OCI-LY1 (cell line): ENCODE measurements around the gene NSF.

Experiments used
- H2AFZ ChIP-seq: fragments of 200-600 bp; sonication (generic), shearing (Covaris generic); 2 replicates; pipeline ENCODE4 v1.6.0; 2014; ENCODE audit warnings: antibody characterized with exemption, mild to moderate bottlenecking, low read length
- H3F3A ChIP-seq: fragments of 200-600 bp; sonication (generic), shearing (Covaris generic); 2 replicates; pipeline ENCODE4 v1.6.0; 2014; ENCODE audit warnings: mild to moderate bottlenecking, antibody characterized with exemption, low read length, moderate library complexity; ENCODE audit not compliant: insufficient read depth
- H3K27ac ChIP-seq: fragments of 200-600 bp; sonication (generic); 2 replicates; pipeline ENCODE4 v1.5.1; 2014; ENCODE audit warnings: low read length, mixed run types, mild to moderate bottlenecking, low read depth; ENCODE audit not compliant: poor library complexity, severe bottlenecking
- H3K27me3 ChIP-seq: fragments of 200-600 bp; sonication (generic); 2 replicates; pipeline ENCODE4 v1.6.0; 2014; ENCODE audit warnings: antibody characterized with exemption, mild to moderate bottlenecking, low read length, moderate library complexity; ENCODE audit not compliant: insufficient read depth
- H3K36me3 ChIP-seq: fragments of 200-600 bp; sonication (generic); 2 replicates; pipeline ENCODE4 v1.6.1; 2014; ENCODE audit warnings: mild to moderate bottlenecking, antibody characterized with exemption, low read length, moderate library complexity, mixed read lengths; ENCODE audit not compliant: insufficient read depth
- H3K4me1 ChIP-seq: fragments of 200-600 bp; sonication (generic); 2 replicates; pipeline ENCODE4 v1.5.1; 2014; ENCODE audit warnings: mild to moderate bottlenecking, low read length, moderate library complexity; ENCODE audit not compliant: insufficient read depth, severe bottlenecking
- H3K4me2 ChIP-seq: fragments of 200-600 bp; sonication (generic), shearing (Covaris generic); 2 replicates; pipeline ENCODE4 v1.6.1; 2014; ENCODE audit warnings: low read length
- H3K4me3 ChIP-seq: fragments of 200-600 bp; sonication (generic); 2 replicates; pipeline ENCODE4 v1.5.1; 2014; ENCODE audit warnings: low read length, low read depth, mild to moderate bottlenecking, mixed read lengths; ENCODE audit not compliant: poor library complexity, severe bottlenecking
- H3K79me2 ChIP-seq: fragments of 200-600 bp; shearing (Covaris generic); 2 replicates; pipeline ENCODE4 v1.6.1; 2016; ENCODE audit warnings: mixed run types, low read length, mixed read lengths; ENCODE audit not compliant: insufficient read depth
- H3K9ac ChIP-seq: fragments of 200-600 bp; sonication (generic), shearing (Covaris generic); 2 replicates; pipeline ENCODE4 v1.6.1; 2014; ENCODE audit warnings: mild to moderate bottlenecking, low read length, mixed read lengths
- H3K9me2 ChIP-seq: fragments of 200-600 bp; sonication (generic), shearing (Covaris generic); 2 replicates; pipeline ENCODE4 v1.6.1; 2014; ENCODE audit warnings: low read depth, mild to moderate bottlenecking, low read length, mixed read lengths
- H3K9me3 ChIP-seq: fragments of 200-600 bp; shearing (Covaris generic); 2 replicates; pipeline ENCODE4 v1.6.1; 2014; ENCODE audit warnings: low read length, mixed read lengths
- H4K20me1 ChIP-seq: fragments of 200-600 bp; sonication (generic), shearing (Covaris generic); 2 replicates; pipeline ENCODE4 v1.6.0; 2016; ENCODE audit warnings: mild to moderate bottlenecking, low read length; ENCODE audit not compliant: insufficient read depth
- CTCF ChIP-seq: fragments of 200-600 bp; sonication (generic), shearing (Covaris generic); IDR thresholded peaks from 2 replicates; pipeline ENCODE4 v1.5.1; 2017; ENCODE audit warnings: mild to moderate bottlenecking, antibody characterized with exemption, low read length, moderate library complexity, mixed read lengths
- EZH2 ChIP-seq: fragments of 200-600 bp; sonication (generic), shearing (Covaris generic); IDR thresholded peaks from 2 replicates; pipeline ENCODE4 v1.8.0; 2017; ENCODE audit warnings: borderline replicate concordance, mixed run types, mild to moderate bottlenecking, antibody characterized with exemption, low read length, moderate library complexity, mixed read lengths

NSF gene

GRCh38 chr17:46795379-46795952 is 205.0 kb downstream of the NSF start:
- no peak overlapping the region for H3K9ac ChIP-seq
- peaks cover 12% of the 10 kb centered on the region; the same call in 1 of the 2 replicates for H3K27me3 ChIP-seq
- TF ChIP-seq CTCF (no peak), EZH2 (no peak)
- H2AFZ ChIP-seq, result no peak overlapping the region
- no peaks in the 10 kb centered on the region for H3K9me3 ChIP-seq
- no peaks in the 10 kb centered on the region for H4K20me1 ChIP-seq
- no peaks in the 10 kb centered on the region for H3F3A ChIP-seq
- H3K4me2 ChIP-seq, result no peak overlapping the region
- H3K27ac ChIP-seq, result no peak overlapping the region
- no peak overlapping the region for H3K4me3 ChIP-seq
- H3K79me2 ChIP-seq, result no peaks in the 10 kb centered on the region
- H3K4me1 ChIP-seq, result no peaks in the 10 kb centered on the region
- no peaks in the 10 kb centered on the region for H3K36me3 ChIP-seq
- no peaks in the 10 kb centered on the region for H3K9me2 ChIP-seq

DNA sequence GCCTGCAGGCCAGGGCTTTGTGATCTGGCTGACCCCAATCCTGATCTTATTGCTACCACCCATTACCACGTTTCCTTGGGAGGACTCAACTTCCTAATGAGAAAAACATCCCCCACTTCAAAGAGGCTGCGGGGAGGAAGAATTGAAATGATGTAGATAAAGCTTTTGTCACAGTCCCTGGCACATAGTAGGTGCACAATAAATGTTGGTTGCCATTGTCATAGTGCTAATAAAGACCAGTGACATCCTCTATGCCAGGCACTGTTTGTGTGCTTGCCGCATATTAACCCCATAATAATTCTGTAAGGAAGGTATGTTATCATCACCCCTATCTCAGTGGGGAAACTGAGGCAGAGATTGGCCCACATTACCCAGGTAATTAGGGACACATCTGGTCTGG is 205.6 kb downstream of the NSF start:
- Histone ChIP-seq H3K9ac (no peak overlapping the region), H3K4me3 (no peak overlapping the region), H3K79me2 (no peaks in the 10 kb centered on the region), H3K27ac (no peak overlapping the region), H3F3A (no peaks in the 10 kb centered on the region), H3K4me1 (no peaks in the 10 kb centered on the region), H4K20me1 (no peaks in the 10 kb centered on the region), H3K36me3 (no peaks in the 10 kb centered on the region), H3K27me3 (peaks cover 12% of the 10 kb centered on the region; the same call in 1 of the 2 replicates), H3K9me2 (no peaks in the 10 kb centered on the region), H3K9me3 (no peaks in the 10 kb centered on the region), H3K4me2 (no peak overlapping the region), H2AFZ (no peak overlapping the region)
- TF ChIP-seq EZH2 (no peak), CTCF (no peak)

DNA sequence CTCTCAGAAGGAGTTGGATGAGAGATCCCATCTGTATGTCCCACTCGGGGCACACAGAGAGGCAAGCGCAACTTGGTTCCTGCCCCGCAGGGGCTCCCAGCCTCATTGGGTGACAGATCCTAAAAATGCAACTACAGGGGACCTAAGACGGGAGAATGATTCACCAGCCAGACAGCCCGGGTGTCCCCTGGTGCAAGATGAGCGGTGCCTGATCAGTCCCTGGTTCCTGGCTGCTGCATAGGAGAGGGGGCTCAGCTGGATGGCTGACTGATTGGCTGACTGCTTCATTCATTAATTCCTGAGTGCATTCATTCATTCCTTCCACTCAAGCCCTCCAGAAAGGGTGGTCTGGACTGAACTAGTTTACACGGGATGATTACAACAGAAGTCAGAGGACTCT is 206.1 kb downstream of the NSF start:
- no peak overlapping the region for H2AFZ ChIP-seq
- H3K27me3 ChIP-seq, result peaks cover 12% of the 10 kb centered on the region; the same call in 1 of the 2 replicates
- no peak overlapping the region for H3K4me3 ChIP-seq
- H3K9me2 ChIP-seq, result no peaks in the 10 kb centered on the region
- H3K9me3 ChIP-seq, result no peaks in the 10 kb centered on the region
- H3K79me2 ChIP-seq, result no peaks in the 10 kb centered on the region
- H3K4me2 ChIP-seq, result no peak overlapping the region
- H3K4me1 ChIP-seq, result no peaks in the 10 kb centered on the region
- no peaks in the 10 kb centered on the region for H3F3A ChIP-seq
- no peaks in the 10 kb centered on the region for H3K36me3 ChIP-seq
- TF ChIP-seq EZH2 (no peak), CTCF (no peak)
- no peak overlapping the region for H3K27ac ChIP-seq
- H4K20me1 ChIP-seq, result no peaks in the 10 kb centered on the region
- no peak overlapping the region for H3K9ac ChIP-seq
